Measurements from ENCODE around the gene TWNK. TPM values are rescaled to one million over a fixed set of nuclear protein-coding genes. Genes with fewer than 3 reads are reported as not detected.

The TWNK gene
- total RNA-seq, 1 donor = 4.8 TPM

- no peak for DNase-seq (ENCODE audit: low read depth)
- no peak overlapping the region for H3K4me3 ChIP-seq (ENCODE audit: low read depth, low read length)
- no peak for TF ChIP-seq CTCF (IDR thresholded peaks at IDR 0.05; ENCODE audit: insufficient read depth, low read length)
Measured at GRCh38 chr10:100995181-100995580, 7.8 kb downstream of the TWNK start.

- DNase-seq (ENCODE audit: low read depth) = no peak
- peak overlapping the region; percentile 86 for H3K4me3 ChIP-seq (ENCODE audit: low read depth, low read length)
- TF ChIP-seq CTCF (IDR thresholded peaks at IDR 0.05; ENCODE audit: insufficient read depth, low read length) = no peak
Measured at GRCh38 chr10:100996678-100997359, 9.5 kb downstream of the TWNK start.

- TF ChIP-seq CTCF (IDR thresholded peaks at IDR 0.05; ENCODE audit: insufficient read depth, low read length) = peak; percentile 91
Measured at GRCh38 chr10:100997360-100998182, 10.2 kb downstream of the TWNK start.

GRCh38 chr10:100998183-100998990 is 11.0 kb downstream of the TWNK start:
- peak overlapping the region; percentile 86 for H3K4me3 ChIP-seq (ENCODE audit: low read depth, low read length)
- TF ChIP-seq CTCF (IDR thresholded peaks at IDR 0.05; ENCODE audit: insufficient read depth, low read length) = no peak
- peak; percentile 84 for DNase-seq (ENCODE audit: low read depth)

More at GRCh38 chr10:100997360-100998182, 10.2 kb downstream of the TWNK start:
- DNase-seq (ENCODE audit: low read depth) = peak; percentile 75
- peak overlapping the region; percentile 86 for H3K4me3 ChIP-seq (ENCODE audit: low read depth, low read length)

GRCh38 chr10:100998991-100999741 is 11.8 kb downstream of the TWNK start:
- peak; percentile 72 for DNase-seq (ENCODE audit: low read depth)
- peak overlapping the region; percentile 86 for H3K4me3 ChIP-seq (ENCODE audit: low read depth, low read length)
- TF ChIP-seq CTCF (IDR thresholded peaks at IDR 0.05; ENCODE audit: insufficient read depth, low read length) = peak; percentile 67

GRCh38 chr10:100999742-101000126 is 12.4 kb downstream of the TWNK start, which contains the start of gene LZTS2:
LZTS2 (plus strand) TSS chr10:100999808; CDS start chr10:101002539, 2,731 bp downstream.
- no peak for TF ChIP-seq CTCF (IDR thresholded peaks at IDR 0.05; ENCODE audit: insufficient read depth, low read length)
- peak within 1 kb of the TSS; percentile 86 for H3K4me3 ChIP-seq (ENCODE audit: low read depth, low read length)
- no peak for DNase-seq (ENCODE audit: low read depth)
